Measurements from ENCODE around the gene CDC45. TPM values are rescaled to one million over a fixed set of nuclear protein-coding genes. Genes with fewer than 3 reads are reported as not detected.

The CDC45 gene
- total RNA-seq, 1 donor from 2014 or later = 3.7 TPM

GRCh38 chr22:19536564-19536963, 56.8 kb downstream of the CDC45 start:
- Mint-ChIP-seq H3K36me3 (ENCODE audit: unreplicated experiment) (no peaks in the 10 kb centered on the region), H3K4me3 (ENCODE audit: unreplicated experiment) (no peak overlapping the region), H3K9me3 (ENCODE audit: unreplicated experiment) (no peaks in the 10 kb centered on the region), H3K27ac (ENCODE audit: unreplicated experiment) (no peak overlapping the region), H3K27me3 (ENCODE audit: unreplicated experiment) (peaks cover 35% of the 10 kb centered on the region), H3K4me1 (ENCODE audit: unreplicated experiment) (no peaks in the 10 kb centered on the region)
- no peak for TF ChIP-seq CTCF (IDR thresholded peaks at IDR 0.05)
- no peak for DNase-seq (ENCODE audit: extremely low spot score, unreplicated experiment)

GRCh38 chr22:19537941-19538488, 58.3 kb downstream of the CDC45 start:
- DNase-seq (ENCODE audit: extremely low spot score, unreplicated experiment) = no peak
- H3K36me3 Mint-ChIP-seq (ENCODE audit: unreplicated experiment) = no peaks in the 10 kb centered on the region
- H3K27ac Mint-ChIP-seq (ENCODE audit: unreplicated experiment) = no peak overlapping the region
- no peaks in the 10 kb centered on the region for H3K4me1 Mint-ChIP-seq (ENCODE audit: unreplicated experiment)
- H3K4me3 Mint-ChIP-seq (ENCODE audit: unreplicated experiment) = no peak overlapping the region
- no peak for TF ChIP-seq CTCF (IDR thresholded peaks at IDR 0.05)
- no peaks in the 10 kb centered on the region for H3K9me3 Mint-ChIP-seq (ENCODE audit: unreplicated experiment)
- H3K27me3 Mint-ChIP-seq (ENCODE audit: unreplicated experiment) = peaks cover 43% of the 10 kb centered on the region

GRCh38 chr22:19540394-19540793, 60.7 kb downstream of the CDC45 start:
- Mint-ChIP-seq H3K4me1 (ENCODE audit: unreplicated experiment) (peaks cover 4% of the 10 kb centered on the region), H3K27me3 (ENCODE audit: unreplicated experiment) (peaks cover 47% of the 10 kb centered on the region)
- no peak for TF ChIP-seq CTCF (IDR thresholded peaks at IDR 0.05)

GRCh38 chr22:19543970-19544708, 64.4 kb downstream of the CDC45 start:
- Mint-ChIP-seq H3K27me3 (ENCODE audit: unreplicated experiment) (peaks cover 38% of the 10 kb centered on the region), H3K36me3 (ENCODE audit: unreplicated experiment) (no peaks in the 10 kb centered on the region), H3K4me3 (ENCODE audit: unreplicated experiment) (no peak overlapping the region), H3K4me1 (ENCODE audit: unreplicated experiment) (peaks cover 4% of the 10 kb centered on the region), H3K27ac (ENCODE audit: unreplicated experiment) (no peak overlapping the region), H3K9me3 (ENCODE audit: unreplicated experiment) (no peaks in the 10 kb centered on the region)
- no peak for DNase-seq (ENCODE audit: extremely low spot score, unreplicated experiment)
- TF ChIP-seq CTCF (IDR thresholded peaks at IDR 0.05) = no peak

More at GRCh38 chr22:19540394-19540793, 60.7 kb downstream of the CDC45 start:
- no peak overlapping the region for H3K27ac Mint-ChIP-seq (ENCODE audit: unreplicated experiment)
- H3K4me3 Mint-ChIP-seq (ENCODE audit: unreplicated experiment) = no peak overlapping the region
- no peaks in the 10 kb centered on the region for H3K36me3 Mint-ChIP-seq (ENCODE audit: unreplicated experiment)
- no peaks in the 10 kb centered on the region for H3K9me3 Mint-ChIP-seq (ENCODE audit: unreplicated experiment)
- no peak for DNase-seq (ENCODE audit: extremely low spot score, unreplicated experiment)

GRCh38 chr22:19545935-19546207, 66.2 kb downstream of the CDC45 start:
- peaks cover 23% of the 10 kb centered on the region for H3K27me3 Mint-ChIP-seq (ENCODE audit: unreplicated experiment)
- H3K9me3 Mint-ChIP-seq (ENCODE audit: unreplicated experiment) = no peaks in the 10 kb centered on the region
- no peak overlapping the region for H3K27ac Mint-ChIP-seq (ENCODE audit: unreplicated experiment)
- no peaks in the 10 kb centered on the region for H3K36me3 Mint-ChIP-seq (ENCODE audit: unreplicated experiment)
- no peak for DNase-seq (ENCODE audit: extremely low spot score, unreplicated experiment)
- no peak overlapping the region for H3K4me3 Mint-ChIP-seq (ENCODE audit: unreplicated experiment)
- TF ChIP-seq CTCF (IDR thresholded peaks at IDR 0.05) = no peak
- H3K4me1 Mint-ChIP-seq (ENCODE audit: unreplicated experiment) = peaks cover 4% of the 10 kb centered on the region

All from osteocyte (in vitro differentiated cells).